ENCODE results near the gene CSMD2.

CSMD2 gene

GRCh38 chr1:34164771-34165391 is at the start of gene CSMD2:
Gene CSMD2, minus strand, starts transcription at chr1:34165230. Its CDS starts 133 bp downstream, at chr1:34165097.
- DNase-seq (ENCODE audit: low read depth), result no peak
- no peak for TF ChIP-seq CTCF (IDR thresholded peaks at IDR 0.05; ENCODE audit: control insufficient read depth, extremely low read depth, insufficient read depth)
- H3K4me3 ChIP-seq (ENCODE audit: low read depth, low read length), result no peak within 1 kb of the TSS

DNA sequence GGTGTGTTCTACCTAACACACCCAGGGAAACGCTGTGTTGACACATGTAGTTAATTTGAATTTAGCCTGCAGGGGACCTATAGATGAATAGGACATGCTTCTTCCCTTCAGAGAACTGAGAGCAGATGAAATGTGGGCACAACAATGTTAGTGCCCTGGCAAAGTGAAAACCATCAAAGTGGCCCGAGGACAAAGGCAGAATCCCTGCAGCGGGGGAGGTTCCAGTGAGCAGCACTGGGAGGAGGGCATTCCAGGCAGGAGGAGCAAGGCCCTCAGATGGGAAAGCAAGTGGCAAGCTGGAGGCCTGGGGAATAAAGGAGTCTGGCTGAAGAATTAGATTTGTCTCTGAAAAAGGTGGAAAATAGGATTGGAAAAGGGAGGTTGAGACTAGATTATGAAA is 48.9 kb upstream of the CSMD2 start:
- no peak for DNase-seq (ENCODE audit: low read depth)
- H3K4me3 ChIP-seq (ENCODE audit: low read depth, low read length), result no peak overlapping the region
- no peak for TF ChIP-seq CTCF (IDR thresholded peaks at IDR 0.05; ENCODE audit: control insufficient read depth, extremely low read depth, insufficient read depth)

DNA sequence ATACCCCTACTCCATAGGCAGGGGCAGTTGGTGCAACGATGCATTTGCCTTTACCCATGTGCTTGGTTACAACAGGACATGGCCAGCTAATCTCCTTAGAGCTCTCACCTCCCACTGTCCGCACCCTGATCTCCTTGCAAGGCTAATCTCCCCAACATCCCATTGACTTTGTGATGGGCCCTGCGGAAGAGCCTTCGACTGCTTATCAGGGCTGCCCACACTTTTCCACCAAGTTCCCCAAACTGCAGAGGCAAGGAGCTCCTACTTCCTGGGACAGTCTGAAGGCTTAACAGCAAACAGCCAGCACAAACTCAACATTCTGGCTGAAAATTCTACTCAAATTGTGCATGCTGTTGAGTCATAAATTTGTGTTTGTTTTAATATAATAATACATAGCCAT is 47.6 kb upstream of the CSMD2 start:
- DNase-seq (ENCODE audit: low read depth), result no peak
- H3K4me3 ChIP-seq (ENCODE audit: low read depth, low read length), result no peak overlapping the region
- TF ChIP-seq CTCF (IDR thresholded peaks at IDR 0.05; ENCODE audit: control insufficient read depth, extremely low read depth, insufficient read depth), result no peak

DNA sequence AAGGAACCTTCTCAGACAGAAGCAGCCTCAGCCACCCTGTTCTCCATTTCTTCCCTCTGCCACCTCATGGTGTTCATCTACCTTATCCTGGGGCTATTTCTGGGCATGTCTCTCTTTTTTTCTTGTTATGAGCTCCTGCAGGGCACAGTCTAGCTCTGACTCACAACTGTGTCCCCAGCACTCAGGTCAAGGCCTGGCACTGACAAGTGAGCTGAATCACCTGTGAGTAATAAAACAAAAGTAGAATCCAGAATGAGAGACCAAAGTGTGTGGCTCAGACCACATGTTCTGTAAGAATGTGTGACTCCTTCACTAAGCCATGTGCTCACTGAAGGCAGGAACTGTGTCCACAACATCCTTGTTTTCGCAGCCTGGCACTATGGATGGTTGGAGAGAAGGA is 34.9 kb upstream of the CSMD2 start:
- H3K4me3 ChIP-seq (ENCODE audit: low read depth, low read length), result no peak overlapping the region
- no peak for TF ChIP-seq CTCF (IDR thresholded peaks at IDR 0.05; ENCODE audit: control insufficient read depth, extremely low read depth, insufficient read depth)
- DNase-seq (ENCODE audit: low read depth), result no peak

DNA sequence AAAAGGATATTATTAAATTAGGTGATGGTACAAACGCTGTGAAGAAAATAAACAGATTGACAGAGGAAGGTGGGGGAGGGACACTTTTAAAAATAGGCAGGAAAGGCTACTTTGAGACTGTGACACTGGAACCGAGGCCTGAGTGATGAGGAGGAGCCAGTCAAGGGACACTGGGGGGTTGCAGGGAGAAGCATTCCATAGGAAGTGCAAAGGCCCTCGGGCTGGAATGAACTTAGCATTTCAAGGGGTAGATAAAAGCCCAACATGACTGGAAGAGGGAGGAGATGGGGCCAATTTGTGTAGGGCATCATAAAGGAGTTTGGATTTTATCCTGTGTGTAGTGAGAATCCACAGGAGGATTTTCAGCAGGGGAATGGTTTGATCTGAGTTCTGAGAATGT is 27.6 kb upstream of the CSMD2 start:
- TF ChIP-seq CTCF (IDR thresholded peaks at IDR 0.05; ENCODE audit: control insufficient read depth, extremely low read depth, insufficient read depth), result no peak
- no peak for DNase-seq (ENCODE audit: low read depth)
- H3K4me3 ChIP-seq (ENCODE audit: low read depth, low read length), result no peak overlapping the region

DNA sequence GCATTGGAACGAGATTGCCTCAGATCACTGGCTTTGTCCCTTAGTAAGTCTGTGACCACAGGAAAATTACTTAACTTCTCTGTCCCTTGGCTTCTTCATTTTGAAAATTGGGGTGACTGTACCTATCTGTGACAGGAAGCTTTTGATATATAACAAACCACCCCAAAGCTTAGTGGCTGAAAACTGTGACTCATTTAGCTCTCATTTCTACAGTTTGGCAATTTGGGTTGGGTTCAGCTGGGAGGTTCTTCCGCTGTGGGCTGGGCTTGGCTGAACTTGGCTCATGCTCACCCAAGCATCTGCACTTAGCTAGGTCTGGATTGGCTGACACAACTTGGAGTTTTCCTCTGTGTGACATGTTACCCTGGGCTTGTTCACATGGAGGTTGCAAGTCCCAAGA is 25.7 kb upstream of the CSMD2 start:
- no peak for TF ChIP-seq CTCF (IDR thresholded peaks at IDR 0.05; ENCODE audit: control insufficient read depth, extremely low read depth, insufficient read depth)
- H3K4me3 ChIP-seq (ENCODE audit: low read depth, low read length), result no peak overlapping the region
- DNase-seq (ENCODE audit: low read depth), result no peak

DNA sequence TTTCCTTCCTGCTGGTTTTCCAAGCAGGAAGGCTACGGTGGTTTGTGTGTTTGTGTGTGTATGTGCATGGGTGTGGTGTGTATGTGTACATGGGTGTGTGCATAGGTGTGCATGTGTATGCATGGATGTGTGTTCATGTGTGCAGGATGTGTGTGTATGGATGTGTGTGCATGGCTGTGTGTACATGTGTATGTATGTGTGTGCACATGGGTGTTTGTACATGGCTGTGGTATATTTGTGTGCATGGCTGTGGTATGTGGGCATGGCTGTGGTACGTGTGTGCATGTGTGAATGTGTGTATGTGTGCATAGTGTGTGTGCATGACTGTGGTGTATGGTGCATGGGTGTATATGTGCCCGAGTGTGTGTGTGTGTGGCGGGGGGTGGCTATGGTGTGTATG is 24.0 kb upstream of the CSMD2 start:
- no peak overlapping the region for H3K4me3 ChIP-seq (ENCODE audit: low read depth, low read length)
- no peak for TF ChIP-seq CTCF (IDR thresholded peaks at IDR 0.05; ENCODE audit: control insufficient read depth, extremely low read depth, insufficient read depth)
- DNase-seq (ENCODE audit: low read depth), result no peak

All from LNCaP clone FGC (cell line).